ENCODE data around the gene CCDC85B. TPM values are rescaled to one million over a fixed set of nuclear protein-coding genes. Genes with fewer than 3 reads are reported as not detected.
"Not testable (repeated sequence)": the region's sequence is repeated elsewhere in the genome, so short reads cannot be mapped to it uniquely, and the experiment has no call there.

CCDC85B gene
- total RNA-seq, 2 donors from 2014 or later: 11.2 to 16.3 TPM

GRCh38 chr11:65886826-65887722 lies 3.4 kb upstream of the CCDC85B start:
- no peak for DNase-seq
- H3K27ac ChIP-seq: peak overlapping the region; percentile 93
- H3K9me3 ChIP-seq: no peaks in the 10 kb centered on the region
- H3K4me1 ChIP-seq: peaks cover 5% of the 10 kb centered on the region
- peak overlapping the region; percentile 75 to 91 for H3K9ac ChIP-seq (ENCODE audit: low read depth in 2 of 2, low read length in 2 of 2)
- H3K27me3 ChIP-seq: no peaks in the 10 kb centered on the region
- no peak for TF ChIP-seq CTCF (IDR thresholded peaks at IDR 0.05)
- intact Hi-C loops (cut with DNase I): loop anchor here (5.0 kb wide), 1 partner anchor 100 kb away; no protein-coding TSS in a partner anchor
- peak overlapping the region; percentile 76 for H3K4me3 ChIP-seq
- H3K36me3 ChIP-seq: peaks cover 7% of the 10 kb centered on the region

- Histone ChIP-seq H3K4me3 (peak overlapping the region; percentile 76), H3K4me1 (peaks cover 5% of the 10 kb centered on the region), H3K36me3 (peaks cover 7% of the 10 kb centered on the region), H3K9me3 (no peaks in the 10 kb centered on the region), H3K9ac (ENCODE audit: low read depth in 2 of 2, low read length in 2 of 2) (peak overlapping the region; percentile 75 to 91), H3K27ac (peak overlapping the region; percentile 93), H3K27me3 (no peaks in the 10 kb centered on the region)
- DNase-seq: no peak
- no peak for TF ChIP-seq CTCF (IDR thresholded peaks at IDR 0.05)
- intact Hi-C loops (cut with DNase I): loop anchor here (5.0 kb wide), 1 partner anchor 100 kb away; no protein-coding TSS in a partner anchor
Measured at GRCh38 chr11:65887723-65888162, 2.7 kb upstream of the CCDC85B start.

GRCh38 chr11:65888163-65888814 lies 2.2 kb upstream of the CCDC85B start, which contains the start of gene FIBP:
Gene FIBP (minus strand): TSS chr11:65888471. CDS start chr11:65888418, 53 bp downstream.
- Histone ChIP-seq H3K4me1 (peaks cover 5% of the 10 kb centered on the region), H3K4me3 (peak within 1 kb of the TSS; percentile 76), H3K9ac (ENCODE audit: low read depth in 2 of 2, low read length in 2 of 2) (peak within 1 kb of the TSS; percentile 76 to 91), H3K36me3 (peaks cover 7% of the 10 kb centered on the region), H3K9me3 (no peaks in the 10 kb centered on the region), H3K27ac (peak within 1 kb of the TSS; percentile 93), H3K27me3 (no peaks in the 10 kb centered on the region)
- intact Hi-C loops (cut with DNase I): loop anchor here (5.0 kb wide), 1 partner anchor 99 kb away; no protein-coding TSS in a partner anchor
- DNase-seq: peak; percentile 99
- peak; percentile 79 for TF ChIP-seq CTCF (IDR thresholded peaks at IDR 0.05)

GRCh38 chr11:65891219-65892136 lies 1.0 kb downstream of the CCDC85B start:
- H3K4me3 ChIP-seq: peak overlapping the region; percentile 66
- intact Hi-C loops (cut with DNase I): no loop called here
- no peaks in the 10 kb centered on the region for H3K36me3 ChIP-seq
- TF ChIP-seq CTCF (IDR thresholded peaks at IDR 0.05): peak; percentile 5
- H3K4me1 ChIP-seq: peaks cover 5% of the 10 kb centered on the region
- H3K27ac ChIP-seq: peak overlapping the region; percentile 93
- H3K9ac ChIP-seq (ENCODE audit: low read depth in 2 of 2, low read length in 2 of 2): peak overlapping the region; percentile 87 to 94
- DNase-seq: no peak
- H3K9me3 ChIP-seq: no peaks in the 10 kb centered on the region
- no peaks in the 10 kb centered on the region for H3K27me3 ChIP-seq

GRCh38 chr11:65892137-65892540 lies 1.7 kb downstream of the CCDC85B start:
- H3K9me3 ChIP-seq; DNase-seq; H3K36me3 ChIP-seq; H3K4me1 ChIP-seq; intact Hi-C loops (cut with DNase I); H3K27me3 ChIP-seq: not testable (repeated sequence)
- Histone ChIP-seq H3K27ac (peak overlapping the region; percentile 42), H3K4me3 (peak overlapping the region; percentile 66), H3K9ac (ENCODE audit: low read depth in 2 of 2, low read length in 2 of 2) (peak overlapping the region; percentile 87 to 94)

Data from colonic mucosa (tissue), 4 donors.